HK-2 (cell line): ENCODE results near the gene TMEM138.

Source experiments
- DNase-seq: peaks from one replicate; pipeline ENCODE4 v3.0.0-alpha.2; 2018; ENCODE audit not compliant: unreplicated experiment

The TMEM138 gene

GRCh38 chr11:61406067-61406466, 43.9 kb downstream of the TMEM138 start:
- DNase-seq = no peak

GRCh38 chr11:61406991-61407728, 45.0 kb downstream of the TMEM138 start:
- no peak for DNase-seq

GRCh38 chr11:61411589-61411988, 49.4 kb downstream of the TMEM138 start:
- no peak for DNase-seq

- DNase-seq = no peak
These were observed 51.3 kb downstream of the TMEM138 start for GRCh38 chr11:61413496-61413895.

- DNase-seq = no peak
These were observed 52.4 kb downstream of the TMEM138 start for GRCh38 chr11:61414547-61414946.

DNA sequence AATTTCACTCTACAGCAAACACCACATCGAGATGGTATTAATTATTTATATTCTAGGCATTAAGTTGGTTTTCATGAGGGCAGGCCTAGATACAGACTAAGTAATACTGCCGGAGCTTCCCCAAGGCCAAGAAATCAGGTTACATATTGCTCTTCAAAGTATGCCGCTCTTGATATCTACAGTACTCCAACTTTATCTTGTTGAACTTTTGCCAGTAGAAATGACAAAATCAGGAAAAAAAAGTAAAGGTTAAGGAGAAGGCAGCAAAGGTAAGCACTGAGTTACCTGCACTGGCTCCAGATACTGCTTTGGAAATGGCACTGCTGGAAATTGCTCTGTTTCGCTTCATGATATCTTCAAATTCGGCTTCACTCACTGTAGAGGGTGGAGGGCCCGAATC, 53.2 kb downstream of the TMEM138 start:
- DNase-seq = no peak

- no peak for DNase-seq
These were observed 54.8 kb downstream of the TMEM138 start for GRCh38 chr11:61416941-61417340.

DNA sequence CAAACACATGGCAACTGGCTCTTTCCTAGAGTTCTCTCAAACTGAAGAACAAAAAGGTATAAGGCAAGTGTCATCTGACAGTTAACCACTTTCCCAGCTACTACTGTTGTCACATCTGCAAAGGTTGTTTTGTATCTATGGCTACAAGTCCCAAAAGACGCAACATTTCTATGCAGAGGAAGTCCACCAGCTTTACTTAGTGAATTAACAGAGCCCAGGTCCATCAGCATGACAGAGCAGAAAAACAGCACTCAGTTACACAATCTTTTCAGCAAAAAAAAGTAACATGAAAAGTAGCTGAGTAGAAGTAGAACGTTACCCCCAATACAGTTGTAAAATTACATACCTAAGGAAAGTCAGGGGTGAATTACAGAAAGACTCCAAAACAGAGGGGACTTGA, 55.5 kb downstream of the TMEM138 start:
- no peak for DNase-seq

DNA sequence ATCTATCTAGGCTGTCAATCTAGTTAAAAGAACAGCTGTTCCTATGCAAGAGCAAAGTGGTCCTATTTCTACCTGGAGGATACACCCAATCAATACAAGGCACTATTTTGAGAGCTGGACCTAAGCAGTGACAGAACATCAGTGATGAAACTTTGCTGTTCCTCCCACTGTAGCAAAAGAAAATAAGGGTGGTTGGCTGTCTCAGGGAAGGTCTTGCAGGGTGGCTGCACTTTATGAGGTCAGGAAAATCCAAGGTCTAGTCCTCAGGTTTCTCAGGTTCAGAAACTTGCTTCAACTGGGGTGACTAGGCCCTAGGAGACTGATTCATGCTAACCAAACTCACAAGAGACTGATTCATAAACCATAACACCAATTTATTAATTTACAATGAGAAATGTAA, 56.0 kb downstream of the TMEM138 start:
- no peak for DNase-seq
